Smooth muscle cell (in vitro differentiated cells): Measurements from ENCODE around the gene KCNK7. TPM values are rescaled to one million over a fixed set of nuclear protein-coding genes. Genes with fewer than 3 reads are reported as not detected.

Experiments used
- DNase-seq: peaks from one replicate; lab custom pipeline; 2025; ENCODE audit not compliant: unreplicated experiment; lab: John Stamatoyannopoulos, UW
- H2AFZ ChIP-seq: fragments of 200-600 bp; sonication (generic); 2 replicates; pipeline ENCODE4 v1.6.0; 2016; ENCODE audit warnings: antibody characterized with exemption, low read depth, mild to moderate bottlenecking
- H3F3A ChIP-seq: fragments of 200-600 bp; sonication (generic); 2 replicates; pipeline ENCODE4 v1.6.0; 2017; ENCODE audit warnings: antibody characterized with exemption, low read depth
- H3K27ac ChIP-seq: fragments of 200-600 bp; sonication (generic); 2 replicates; pipeline ENCODE4 v1.5.1; 2016; ENCODE audit warnings: low read depth, mild to moderate bottlenecking
- H3K27me3 ChIP-seq: fragments of 200-600 bp; sonication (generic); 2 replicates; pipeline ENCODE4 v1.6.1; 2016; ENCODE audit warnings: low read depth, mild to moderate bottlenecking
- H3K36me3 ChIP-seq: fragments of 200-600 bp; sonication (generic); 2 replicates; pipeline ENCODE4 v1.5.1; 2016; ENCODE audit warnings: low read depth
- H3K4me1 ChIP-seq: fragments of 200-600 bp; sonication (generic); 2 replicates; pipeline ENCODE4 v1.5.1; 2016; ENCODE audit warnings: low read depth
- H3K4me2 ChIP-seq: fragments of 200-600 bp; sonication (generic); 2 replicates; pipeline ENCODE4 v1.6.0; 2016; ENCODE audit warnings: mild to moderate bottlenecking
- H3K4me3 ChIP-seq: fragments of 200-600 bp; sonication (generic); 2 replicates; pipeline ENCODE4 v1.5.1; 2016; ENCODE audit warnings: mild to moderate bottlenecking
- H3K79me2 ChIP-seq: fragments of 200-600 bp; sonication (generic); 2 replicates; pipeline ENCODE4 v1.6.0; 2016; ENCODE audit warnings: low read depth, mild to moderate bottlenecking
- H3K9ac ChIP-seq: fragments of 200-600 bp; sonication (generic); 2 replicates; pipeline ENCODE4 v1.6.0; 2016; ENCODE audit warnings: low read depth
- H3K9me3 ChIP-seq: fragments of 200-600 bp; sonication (generic); replicated peaks from 2 replicates; pipeline ENCODE4 v1.5.1; 2016; ENCODE audit warnings: low read depth
- H4K20me1 ChIP-seq: fragments of 200-600 bp; sonication (generic); 2 replicates; pipeline ENCODE4 v1.6.0; 2016; ENCODE audit warnings: low read depth
- CTCF ChIP-seq: fragments of 200-600 bp; sonication (generic); IDR thresholded peaks from 2 replicates; pipeline ENCODE4 v1.5.1; 2017; ENCODE audit warnings: borderline replicate concordance, mild to moderate bottlenecking, antibody characterized with exemption; ENCODE audit not compliant: insufficient read depth, poor library complexity, severe bottlenecking
- WGBS: methylation state at CpG from one replicate; pipeline ENCODE4 v1.1.7; 2016; ENCODE audit warnings: low lambda C conversion rate; 5-methylcytosine and 5-hydroxymethylcytosine counted together
- polyA plus RNA-seq: library from polyadenylated mRNA; unstranded; fragments of >200 nt; fragmentation: Nextera tagmentation; extraction: Ambion mirVana; gene quantifications from 2 replicates; pipeline ENCODE4 v1.2.1, GENCODE V29; 2016
- total RNA-seq: library from RNA; depleted of rRNA; stranded (reverse); fragments of >200 nt; gene quantifications from 2 replicates; pipeline ENCODE4 v1.2.3, GENCODE V29; 2014

KCNK7 gene
- total and polyA plus RNA-seq, 2 experiments from 2014 or later, result not detected

- Histone ChIP-seq H3K4me2 (no peak overlapping the region), H3K27ac (no peak overlapping the region), H3F3A (peaks cover 24% of the 10 kb centered on the region), H3K9me3 (no peaks in the 10 kb centered on the region), H3K4me1 (peaks cover 16% of the 10 kb centered on the region), H3K27me3 (no peaks in the 10 kb centered on the region), H2AFZ (no peak overlapping the region), H3K36me3 (no peaks in the 10 kb centered on the region), H3K4me3 (no peak overlapping the region), H3K9ac (no peak overlapping the region), H3K79me2 (peaks cover 5% of the 10 kb centered on the region), H4K20me1 (peaks cover 10% of the 10 kb centered on the region)
- WGBS, result 95% methylated on average over 4 of the region's 4 CpGs
- TF ChIP-seq CTCF, result no peak
- no peak for DNase-seq
Measured at GRCh38 chr11:65554842-65555430, 40.7 kb downstream of the KCNK7 start.

- H3K79me2 ChIP-seq, result peaks cover 5% of the 10 kb centered on the region
- H2AFZ ChIP-seq, result no peak overlapping the region
- no peak for TF ChIP-seq CTCF
- peaks cover 16% of the 10 kb centered on the region for H3K4me1 ChIP-seq
- H3K4me3 ChIP-seq, result no peak overlapping the region
- H3F3A ChIP-seq, result peaks cover 17% of the 10 kb centered on the region
- peaks cover 10% of the 10 kb centered on the region for H4K20me1 ChIP-seq
- 78% methylated on average over 27 of the region's 27 CpGs for WGBS
- H3K9ac ChIP-seq, result no peak overlapping the region
- no peaks in the 10 kb centered on the region for H3K36me3 ChIP-seq
- DNase-seq, result no peak
- no peak overlapping the region for H3K4me2 ChIP-seq
- no peaks in the 10 kb centered on the region for H3K9me3 ChIP-seq
- no peaks in the 10 kb centered on the region for H3K27me3 ChIP-seq
- H3K27ac ChIP-seq, result no peak overlapping the region
Measured at GRCh38 chr11:65554057-65554818, 41.4 kb downstream of the KCNK7 start.

GRCh38 chr11:65553301-65554001 lies 42.1 kb downstream of the KCNK7 start:
- WGBS, result 38% methylated on average over 15 of the region's 37 CpGs
- no peak for TF ChIP-seq CTCF
- Histone ChIP-seq H3K36me3 (no peaks in the 10 kb centered on the region), H3K27me3 (no peaks in the 10 kb centered on the region), H3K79me2 (peaks cover 5% of the 10 kb centered on the region), H3F3A (peaks cover 10% of the 10 kb centered on the region), H3K4me3 (no peak overlapping the region), H2AFZ (no peak overlapping the region), H3K27ac (no peak overlapping the region), H3K9me3 (no peaks in the 10 kb centered on the region), H3K9ac (no peak overlapping the region), H3K4me1 (peaks cover 8% of the 10 kb centered on the region), H4K20me1 (peaks cover 10% of the 10 kb centered on the region), H3K4me2 (no peak overlapping the region)
- no peak for DNase-seq
